ENCODE data around the gene PPEF2.
"Not testable (repeated sequence)": the region's sequence is repeated elsewhere in the genome, so short reads cannot be mapped to it uniquely, and the experiment has no call there.

PPEF2 gene, protein sequence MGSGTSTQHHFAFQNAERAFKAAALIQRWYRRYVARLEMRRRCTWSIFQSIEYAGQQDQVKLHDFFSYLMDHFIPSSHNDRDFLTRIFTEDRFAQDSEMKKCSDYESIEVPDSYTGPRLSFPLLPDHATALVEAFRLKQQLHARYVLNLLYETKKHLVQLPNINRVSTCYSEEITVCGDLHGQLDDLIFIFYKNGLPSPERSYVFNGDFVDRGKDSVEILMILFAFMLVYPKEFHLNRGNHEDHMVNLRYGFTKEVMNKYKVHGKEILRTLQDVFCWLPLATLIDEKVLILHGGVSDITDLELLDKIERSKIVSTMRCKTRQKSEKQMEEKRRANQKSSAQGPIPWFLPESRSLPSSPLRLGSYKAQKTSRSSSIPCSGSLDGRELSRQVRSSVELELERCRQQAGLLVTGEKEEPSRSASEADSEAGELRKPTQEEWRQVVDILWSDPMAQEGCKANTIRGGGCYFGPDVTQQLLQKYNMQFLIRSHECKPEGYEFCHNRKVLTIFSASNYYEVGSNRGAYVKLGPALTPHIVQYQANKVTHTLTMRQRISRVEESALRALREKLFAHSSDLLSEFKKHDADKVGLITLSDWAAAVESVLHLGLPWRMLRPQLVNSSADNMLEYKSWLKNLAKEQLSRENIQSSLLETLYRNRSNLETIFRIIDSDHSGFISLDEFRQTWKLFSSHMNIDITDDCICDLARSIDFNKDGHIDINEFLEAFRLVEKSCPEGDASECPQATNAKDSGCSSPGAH

DNA sequence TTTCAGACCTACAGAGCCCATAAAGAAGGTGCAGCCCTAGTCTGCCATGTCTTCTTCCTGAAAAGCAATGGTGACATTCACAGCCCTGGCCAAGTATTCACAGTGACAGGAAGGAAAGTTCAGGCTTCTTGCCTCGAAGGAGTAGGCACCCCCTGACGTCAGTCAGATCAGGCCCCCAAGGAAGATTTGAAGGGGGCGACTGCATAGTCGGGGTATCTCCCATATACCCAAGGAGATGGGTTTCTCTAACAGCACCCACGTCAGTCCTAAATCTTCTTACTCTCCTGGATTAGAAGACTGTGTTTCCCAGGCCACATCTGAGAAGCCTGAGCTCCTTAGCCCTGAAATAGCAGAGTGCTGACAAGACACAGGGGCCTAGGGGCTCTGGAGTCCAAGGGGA lies at the start of gene PPEF2:
PPEF2 (minus strand) TSS at position 101 of the 400 bp plus-strand sequence. CDS start 6,127 bp downstream, outside the sequence.
- no peak within 1 kb of the TSS for H3K4me3 ChIP-seq (ENCODE audit: low read depth, low read length)
- no peak for DNase-seq (ENCODE audit: low read depth)

DNA sequence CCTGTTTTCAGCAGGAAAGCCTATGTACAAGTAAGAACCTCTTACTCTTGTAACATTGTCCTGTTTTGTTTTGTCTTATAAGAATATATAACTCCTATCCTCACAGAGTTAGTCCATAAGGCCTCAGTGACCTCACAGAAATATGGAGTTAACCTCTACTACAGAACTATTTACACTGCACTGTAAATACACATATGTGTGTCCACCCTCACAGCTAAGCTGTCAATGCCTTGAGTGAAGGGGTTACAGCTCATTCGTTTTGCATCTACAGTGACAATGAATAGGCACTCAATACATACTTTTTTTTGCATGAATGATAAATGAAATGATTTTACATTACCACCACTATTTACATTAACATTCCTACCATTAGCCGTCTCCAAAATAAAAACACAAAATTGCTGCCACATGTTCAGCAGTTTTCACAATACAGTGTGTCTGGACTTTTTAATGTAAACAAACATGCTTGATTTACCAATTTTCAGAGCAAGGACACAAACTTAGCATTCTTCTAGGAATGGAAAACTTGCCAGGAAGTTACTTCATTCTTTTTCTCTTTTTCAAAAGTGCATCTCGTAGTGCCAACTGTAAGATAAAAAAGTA lies 48.1 kb upstream of the PPEF2 start:
- H3K4me3 ChIP-seq (ENCODE audit: low read depth, low read length), result no peak overlapping the region
- no peak for DNase-seq (ENCODE audit: low read depth)

DNA sequence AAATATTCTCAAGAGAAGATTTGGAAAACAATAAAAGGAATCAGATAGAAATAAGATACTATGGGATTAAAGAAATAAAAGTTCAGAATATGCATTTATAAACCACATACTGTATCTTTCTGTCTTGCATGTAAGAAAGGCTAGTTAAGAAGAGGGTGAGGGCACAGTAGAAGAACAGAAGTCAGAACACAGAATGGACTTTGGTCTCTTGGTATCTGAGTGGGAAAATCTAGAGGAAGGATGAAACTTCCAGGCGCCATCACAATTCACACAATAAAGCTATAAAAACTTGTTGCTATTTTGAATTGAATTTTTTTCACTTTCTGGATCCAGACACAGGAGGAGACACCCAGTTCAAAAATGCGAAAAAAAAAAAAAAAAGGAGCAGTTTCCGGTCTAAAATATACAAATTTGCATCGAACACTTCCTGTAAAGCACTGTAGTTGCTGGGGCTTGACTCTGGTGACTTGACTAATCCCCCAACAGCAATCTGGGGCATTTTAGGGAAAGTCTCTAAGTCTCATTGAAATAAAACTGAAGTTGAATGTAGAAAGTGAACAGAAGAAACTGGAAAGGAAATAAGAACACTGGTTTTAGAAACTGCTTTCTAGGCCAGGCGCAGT lies 46.7 kb upstream of the PPEF2 start:
- DNase-seq (ENCODE audit: low read depth), result no peak
- H3K4me3 ChIP-seq (ENCODE audit: low read depth, low read length), result no peak overlapping the region

DNA sequence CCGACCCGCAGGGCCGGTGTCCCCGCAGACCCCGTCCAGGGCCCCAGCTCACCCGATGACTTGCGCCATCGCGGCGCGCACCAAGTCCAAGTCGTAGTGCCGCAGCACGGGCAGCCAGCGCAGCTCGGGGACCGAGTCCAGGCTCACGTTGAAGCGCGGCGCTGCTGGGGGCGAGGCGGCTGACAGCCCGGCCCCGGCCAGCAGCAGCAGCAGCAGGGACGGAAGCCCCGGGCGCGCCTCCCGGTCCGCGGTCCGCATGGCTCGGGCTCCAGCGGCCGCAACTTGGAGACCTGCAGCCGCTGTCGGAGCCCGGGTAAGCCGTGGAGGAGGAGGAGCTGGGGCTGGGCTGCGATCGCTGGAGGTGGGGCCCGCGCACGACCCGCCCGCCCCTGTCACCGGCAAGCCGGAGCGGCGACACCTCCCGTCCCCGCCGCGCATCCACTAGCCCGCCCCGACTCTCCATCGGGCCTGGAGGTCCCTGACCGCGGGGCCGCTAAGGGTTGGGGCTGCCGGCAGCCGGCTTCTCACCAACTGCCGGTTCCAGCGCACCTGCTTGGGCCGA lies 38.5 kb upstream of the PPEF2 start, which contains the start of gene NAAA:
NAAA (minus strand) TSS at position 322 of the 562 bp plus-strand sequence; CDS start at position 258, 64 bp downstream.
- no peak for DNase-seq (ENCODE audit: low read depth)
- peak within 1 kb of the TSS; percentile 60 for H3K4me3 ChIP-seq (ENCODE audit: low read depth, low read length)

DNA sequence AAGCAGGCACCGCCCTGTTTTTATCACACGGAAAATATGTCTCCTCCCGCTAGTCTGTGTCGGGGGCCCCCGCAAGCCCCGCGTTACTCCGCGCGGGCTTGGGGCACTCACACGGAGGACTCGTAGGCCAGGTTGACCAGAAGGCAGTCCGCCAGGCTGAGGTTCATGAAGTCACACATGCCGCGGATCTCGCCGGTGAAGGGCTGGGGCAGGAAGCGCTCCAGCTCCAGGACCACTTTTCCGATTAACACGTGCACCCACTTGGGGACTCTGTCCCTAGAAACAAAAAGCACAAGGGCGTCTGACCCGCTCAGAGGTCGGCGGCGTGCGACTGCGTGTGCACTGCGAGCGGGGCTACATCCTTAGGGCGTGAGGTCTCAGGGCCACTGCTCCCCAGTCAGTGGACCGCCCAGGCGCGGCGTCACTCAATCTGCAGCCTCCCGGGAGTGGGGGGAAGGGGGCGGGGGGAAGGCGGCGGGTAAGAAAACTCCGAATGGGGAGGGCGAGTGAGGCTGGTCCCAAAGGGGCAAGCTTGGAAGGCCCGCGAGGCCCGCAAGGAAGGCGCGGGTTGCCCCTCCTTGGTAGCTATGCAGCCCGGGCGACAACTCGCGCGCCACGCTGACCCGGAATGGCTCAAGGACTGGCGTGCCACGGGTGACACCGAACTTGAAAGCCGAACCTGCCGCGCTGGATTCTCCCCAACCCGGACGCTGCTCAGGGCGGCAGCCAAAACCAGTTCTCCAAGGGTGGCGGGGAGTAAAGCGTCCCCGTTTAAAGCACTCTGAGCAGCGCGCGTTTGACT lies 37.8 kb upstream of the PPEF2 start:
- peak overlapping the region; percentile 60 for H3K4me3 ChIP-seq (ENCODE audit: low read depth, low read length)
- no peak for DNase-seq (ENCODE audit: low read depth)

DNA sequence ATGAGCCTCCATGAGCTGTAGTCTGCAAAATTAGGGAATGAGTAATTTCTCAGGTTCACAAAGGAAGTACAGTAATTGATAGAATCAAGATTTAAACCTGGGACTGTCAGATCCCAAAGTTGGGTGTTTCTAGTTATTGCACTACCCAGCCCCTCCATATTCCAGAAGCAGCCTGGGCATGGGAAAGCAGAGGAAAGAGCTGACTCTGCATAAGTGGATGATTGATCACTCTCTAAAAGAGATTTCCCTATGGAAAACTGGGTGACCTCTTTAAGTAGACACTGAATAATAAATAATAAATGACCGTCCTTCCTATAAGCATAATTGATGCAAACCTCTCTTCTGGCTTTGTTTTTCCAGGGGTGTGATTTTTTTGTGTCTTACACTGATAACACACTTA lies 33.4 kb upstream of the PPEF2 start:
- no peak overlapping the region for H3K4me3 ChIP-seq (ENCODE audit: low read depth, low read length)
- DNase-seq (ENCODE audit: low read depth), result no peak

DNA sequence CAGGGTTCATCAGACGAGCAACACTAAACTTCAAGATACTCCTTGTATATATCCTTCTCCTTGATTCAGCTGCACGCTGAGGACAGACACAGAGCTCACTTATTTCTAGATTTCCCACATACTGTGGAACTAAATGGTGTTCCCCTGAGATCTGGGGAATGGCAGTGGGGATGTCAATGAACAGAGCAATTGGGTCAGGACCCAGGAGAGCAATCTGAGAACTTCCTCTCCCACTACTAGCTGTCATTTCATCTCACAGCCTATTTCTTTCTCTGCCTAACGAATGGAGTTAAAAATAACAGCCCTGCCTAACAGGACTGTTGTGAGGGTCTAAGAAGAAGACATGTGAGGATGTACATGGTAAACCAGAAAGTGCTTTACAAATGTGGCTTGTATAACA lies 27.9 kb upstream of the PPEF2 start:
- H3K4me3 ChIP-seq (ENCODE audit: low read depth, low read length), result no peak overlapping the region
- DNase-seq (ENCODE audit: low read depth), result no peak

DNA sequence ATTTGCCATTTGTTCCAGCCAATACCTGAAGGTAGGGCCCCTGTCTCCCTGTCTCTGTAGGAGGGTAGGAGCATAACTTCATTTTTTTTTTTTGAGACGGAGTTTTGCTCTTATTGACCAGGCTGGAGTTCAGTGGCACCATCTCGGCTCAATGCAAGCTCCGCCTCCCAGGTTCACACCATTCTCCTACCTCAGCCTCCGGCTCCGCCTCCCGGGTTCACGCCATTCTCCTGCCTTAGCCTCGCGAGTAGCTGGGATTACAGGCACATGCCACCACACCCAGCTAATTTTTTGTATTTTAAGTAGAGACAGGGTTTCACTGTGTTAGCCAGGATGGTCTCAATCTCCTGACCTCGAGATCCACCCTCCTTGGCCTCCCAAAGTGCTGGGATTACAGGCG lies 22.7 kb upstream of the PPEF2 start:
- H3K4me3 ChIP-seq (ENCODE audit: low read depth, low read length); DNase-seq (ENCODE audit: low read depth): not testable (repeated sequence)

DNA sequence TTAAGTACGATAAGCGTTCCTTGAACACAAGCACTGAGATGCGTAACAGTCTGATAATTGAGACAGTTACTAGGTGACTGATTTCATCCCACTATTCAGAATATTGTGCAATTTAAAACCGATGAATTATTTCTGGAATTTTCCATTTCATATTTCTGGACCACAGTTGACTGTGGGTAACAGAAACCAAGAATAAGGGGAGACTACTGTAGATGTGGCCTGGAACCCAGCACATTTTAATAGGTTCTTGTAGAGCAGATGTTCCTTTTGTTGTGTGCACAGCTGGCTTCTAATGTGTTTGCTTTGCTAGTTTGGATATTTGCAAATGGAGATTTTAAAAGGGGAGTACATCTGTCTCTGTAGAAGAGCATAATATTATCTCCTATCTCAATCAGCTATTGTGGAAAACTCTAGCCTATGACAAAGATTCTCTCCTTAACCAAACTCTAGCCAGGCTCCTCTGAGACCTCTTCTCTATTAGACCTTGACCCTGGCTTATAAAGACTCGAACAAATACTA lies 22.1 kb upstream of the PPEF2 start:
- no peak overlapping the region for H3K4me3 ChIP-seq (ENCODE audit: low read depth, low read length)

DNA sequence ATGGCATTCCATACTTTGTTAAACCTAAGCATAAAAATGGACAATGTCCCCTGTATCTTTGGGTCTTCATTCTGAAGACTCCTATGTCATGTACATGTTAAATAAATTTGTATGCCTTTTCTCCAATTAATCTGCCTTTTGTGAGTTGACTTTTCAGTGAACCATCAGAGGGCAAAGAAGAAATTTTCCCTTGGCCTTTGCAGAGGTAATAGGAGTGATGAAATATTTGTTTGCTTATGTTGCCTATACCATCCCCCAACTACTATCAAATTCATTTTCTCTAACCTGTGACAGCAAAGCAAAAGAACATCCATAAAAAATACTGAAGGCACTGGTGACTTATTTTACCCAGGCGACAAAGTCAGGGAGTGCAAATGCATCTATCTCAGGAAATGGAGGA lies 20.3 kb upstream of the PPEF2 start:
- no peak overlapping the region for H3K4me3 ChIP-seq (ENCODE audit: low read depth, low read length)
- no peak for DNase-seq (ENCODE audit: low read depth)

More for the DNA sequence above, 22.1 kb upstream of the PPEF2 start:
- DNase-seq (ENCODE audit: low read depth), result no peak

DNA sequence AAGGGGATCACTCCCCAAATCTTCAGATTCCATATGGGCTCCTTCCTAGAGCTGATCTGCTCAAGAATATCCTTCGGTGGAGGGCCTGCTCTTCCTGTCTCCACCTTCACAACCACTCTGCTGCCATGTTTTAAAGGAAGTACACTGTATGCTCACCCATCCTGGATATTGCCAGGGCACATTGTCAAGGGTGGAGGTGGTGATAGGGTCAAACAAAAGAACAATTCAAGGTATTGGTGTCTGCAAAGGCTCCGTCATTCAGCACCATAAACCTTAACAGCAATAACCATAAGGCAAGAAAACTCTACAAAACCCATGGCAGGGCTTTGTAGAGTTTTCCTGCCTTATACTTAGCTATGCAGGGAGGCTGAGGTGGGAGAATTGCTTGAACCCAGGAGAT lies 19.7 kb upstream of the PPEF2 start:
- H3K4me3 ChIP-seq (ENCODE audit: low read depth, low read length), result no peak overlapping the region
- DNase-seq (ENCODE audit: low read depth), result no peak

DNA sequence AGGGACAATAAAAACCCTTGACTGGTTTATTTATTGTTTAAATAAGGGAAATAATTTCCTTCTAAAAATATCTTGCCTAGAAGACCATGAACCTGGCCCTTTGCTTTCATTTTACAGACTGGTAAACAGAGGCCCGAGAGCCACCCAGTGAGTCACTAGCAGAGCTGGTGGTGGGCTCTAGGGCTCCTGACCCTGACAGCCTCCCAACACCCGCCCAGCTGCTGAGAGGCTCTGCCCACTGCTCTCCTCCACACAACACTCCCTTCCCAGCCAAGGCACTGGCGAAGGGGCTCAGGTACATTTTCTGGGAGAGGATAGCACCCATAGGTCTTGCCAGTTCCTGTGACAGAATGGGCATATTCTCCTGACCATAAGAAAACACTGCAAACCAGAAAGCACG lies 18.1 kb upstream of the PPEF2 start:
- DNase-seq (ENCODE audit: low read depth), result no peak
- no peak overlapping the region for H3K4me3 ChIP-seq (ENCODE audit: low read depth, low read length)

DNA sequence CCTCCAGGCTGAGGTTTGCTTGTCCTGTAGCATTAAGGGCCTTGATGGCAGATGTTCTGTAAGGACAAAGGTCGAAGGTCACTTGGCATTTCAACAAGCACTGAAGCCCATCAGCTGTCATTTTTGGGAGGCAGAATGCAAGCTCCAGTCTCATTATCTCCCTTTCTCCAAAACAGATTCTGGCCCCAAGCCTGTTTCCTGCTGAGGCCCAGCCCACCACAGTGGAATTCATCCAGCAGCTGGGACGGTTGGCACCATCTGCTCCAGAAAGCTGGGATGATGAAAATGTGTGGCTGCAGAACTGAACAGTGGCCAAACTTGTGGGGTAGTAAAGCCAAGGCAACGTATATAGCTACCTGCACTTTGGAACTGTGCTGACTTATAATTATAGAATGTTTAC lies 17.7 kb upstream of the PPEF2 start:
- no peak for DNase-seq (ENCODE audit: low read depth)

DNA sequence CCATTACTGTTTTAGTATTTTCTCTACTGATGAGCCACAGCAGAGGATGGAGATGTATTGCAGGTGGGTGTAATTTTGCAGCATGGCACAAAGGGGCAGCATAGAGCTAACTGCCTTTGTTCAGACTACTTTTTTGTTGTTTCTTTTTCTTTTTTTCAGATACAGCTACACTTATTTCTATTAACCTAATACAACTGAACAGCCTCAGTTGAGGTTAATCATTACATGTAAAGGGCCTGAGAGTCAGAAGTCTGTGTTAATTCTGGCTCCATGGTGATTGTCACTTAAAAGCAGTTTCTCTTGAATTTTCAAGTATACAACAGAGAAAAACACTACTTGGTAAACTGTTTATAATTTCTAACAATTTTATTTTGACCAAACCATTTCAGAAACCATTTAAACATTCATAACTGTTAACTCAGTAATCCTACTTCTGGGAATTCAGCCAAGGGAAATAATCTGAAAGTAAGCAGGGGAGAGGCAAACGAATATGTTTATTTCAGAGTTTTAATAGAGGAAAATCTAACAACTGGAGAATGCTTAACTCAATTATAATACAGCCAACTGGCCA lies 13.9 kb upstream of the PPEF2 start:
- no peak overlapping the region for H3K4me3 ChIP-seq (ENCODE audit: low read depth, low read length)
- no peak for DNase-seq (ENCODE audit: low read depth)

More for the DNA sequence above, 17.7 kb upstream of the PPEF2 start:
- no peak overlapping the region for H3K4me3 ChIP-seq (ENCODE audit: low read depth, low read length)

DNA sequence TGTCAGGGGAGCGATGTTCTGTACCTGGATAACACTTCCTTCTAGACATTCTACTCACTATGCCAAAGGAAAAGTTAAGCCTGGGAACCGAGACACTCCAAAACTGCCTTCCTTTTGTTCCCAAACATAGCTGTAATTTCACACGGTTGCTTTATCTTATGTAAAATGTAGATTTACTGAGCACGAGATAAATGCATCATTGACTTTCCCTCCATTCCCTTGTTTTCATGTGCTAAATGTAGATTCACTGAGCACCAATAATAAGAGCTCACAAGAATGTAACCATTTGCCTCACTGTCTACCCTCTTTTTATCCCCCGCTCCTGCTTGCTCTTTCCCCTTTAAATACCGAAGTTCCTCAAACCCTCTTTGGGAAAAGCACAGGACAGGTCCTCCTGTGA lies 10.7 kb upstream of the PPEF2 start:
- no peak for DNase-seq (ENCODE audit: low read depth)
- no peak overlapping the region for H3K4me3 ChIP-seq (ENCODE audit: low read depth, low read length)

DNA sequence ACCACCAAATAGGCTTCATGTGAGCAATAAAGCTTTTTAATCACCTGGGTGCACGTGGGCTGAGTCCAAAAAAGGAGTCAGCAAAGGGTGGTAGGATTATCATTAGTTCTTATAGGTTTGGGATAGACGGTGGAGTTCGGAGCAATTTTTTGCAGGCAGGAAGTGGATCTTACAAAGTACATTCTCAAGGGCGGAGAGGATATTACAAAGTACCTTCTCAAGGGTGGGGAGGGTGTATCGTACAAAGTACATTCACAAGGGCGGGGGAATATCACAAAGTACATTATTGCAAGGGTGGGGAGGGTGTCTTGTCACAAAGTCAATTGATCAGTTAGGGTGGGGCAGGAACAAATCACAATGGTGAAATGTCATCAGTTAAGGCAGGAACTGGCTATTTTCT lies 8.6 kb upstream of the PPEF2 start:
- not testable (repeated sequence) for DNase-seq (ENCODE audit: low read depth)

DNA sequence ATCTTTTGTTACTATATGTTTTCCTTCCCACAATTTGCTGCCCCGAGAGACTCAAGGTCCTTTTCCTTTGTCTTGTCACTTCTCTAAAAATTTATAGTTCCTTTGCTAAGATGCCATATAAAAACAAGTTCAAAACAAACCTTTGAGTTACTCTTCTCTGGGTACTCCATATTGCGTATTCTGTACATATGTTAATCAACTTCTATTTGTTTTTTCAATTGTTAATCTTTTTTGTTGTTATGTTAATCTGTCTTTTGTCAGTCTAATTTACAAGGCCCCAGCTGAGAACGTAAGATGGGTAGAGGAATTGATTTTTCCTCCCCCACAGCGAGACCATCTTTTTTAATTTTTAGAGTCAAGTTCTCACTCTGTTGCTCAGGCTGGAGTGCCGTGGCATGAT lies 7.2 kb upstream of the PPEF2 start:
- no peak for DNase-seq (ENCODE audit: low read depth)
- H3K4me3 ChIP-seq (ENCODE audit: low read depth, low read length), result no peak overlapping the region

More for the DNA sequence above, 8.6 kb upstream of the PPEF2 start:
- not testable (repeated sequence) for H3K4me3 ChIP-seq (ENCODE audit: low read depth, low read length)

DNA sequence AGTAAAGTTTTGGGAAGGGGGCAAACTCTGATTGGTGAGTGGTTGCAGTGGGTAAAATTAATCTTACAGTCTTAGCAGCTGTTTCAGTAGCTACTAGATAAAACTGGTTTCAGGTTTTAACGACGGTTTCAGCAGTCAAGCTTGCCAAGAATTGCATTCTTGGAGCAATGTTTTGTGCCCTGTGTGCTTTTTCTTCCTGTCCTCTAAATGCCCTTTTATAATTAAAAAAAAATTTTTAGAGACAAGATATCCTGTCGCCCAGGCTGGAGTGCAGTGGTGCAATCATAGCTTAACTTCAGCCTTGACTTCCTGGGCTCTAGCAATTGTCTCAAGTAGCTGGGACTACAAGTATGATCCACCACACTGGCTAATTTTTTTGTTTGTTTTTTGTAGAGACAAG lies 6.3 kb upstream of the PPEF2 start:
- no peak overlapping the region for H3K4me3 ChIP-seq (ENCODE audit: low read depth, low read length)
- DNase-seq (ENCODE audit: low read depth), result no peak

Data from skeletal muscle cell (primary cell).